Right lobe of liver (tissue), 6 donors: ENCODE results near the gene FNDC3B. TPM values are rescaled to one million over a fixed set of nuclear protein-coding genes. Genes with fewer than 3 reads are reported as not detected.

Source experiments
- ATAC-seq, 4 donors: fragments of 200-7000 bp; cut with Tn5 transposase; one replicate each; pipeline ENCODE4 v1.9.1; 2020; ENCODE audit warnings: mild to moderate bottlenecking in 4 of 4, moderate library complexity in 4 of 4
- DNase-seq, 3 donors: peaks; one replicate each; pipeline ENCODE4 v3.0.0-alpha.2; 2020
- H3K27ac ChIP-seq, 3 donors: fragments of 200-600 bp; one replicate each; pipeline ENCODE4 v1.8.0; 2022
- H3K27me3 ChIP-seq, 2 donors: fragments of 200-600 bp; one replicate each; pipeline ENCODE4 v1.8.0; 2022
- H3K36me3 ChIP-seq, 4 donors: fragments of 200-600 bp; sonication (generic) in 1 of 4; one replicate each; pipeline versions ENCODE4 v1.5.1 to v1.8.0; 2017 to 2022; ENCODE audit warnings: control low read depth in 1 of 4
- H3K4me1 ChIP-seq, 4 donors: fragments of 200-600 bp; sonication (generic) in 1 of 4; one replicate each; pipeline versions ENCODE4 v1.5.1 to v1.8.0; 2017 to 2022; ENCODE audit warnings: control low read depth in 1 of 4
- H3K4me3 ChIP-seq, 3 donors: fragments of 200-600 bp; one replicate each; pipeline ENCODE4 v1.8.0; 2022
- H3K9me3 ChIP-seq, 4 donors: fragments of 200-600 bp; sonication (generic) in 1 of 4; one replicate each; pipeline versions ENCODE4 v1.5.1 to v1.8.0; 2017 to 2022; ENCODE audit warnings: control low read depth in 1 of 4
- CTCF ChIP-seq, 4 donors: fragments of 200-600 bp in 3 of 4; fragments of 450-650 bp in 1 of 4; IDR thresholded peaks; one replicate each; pipeline versions ENCODE4 v1.5.1 to v1.8.0; 2016 to 2022; ENCODE audit warnings: antibody characterized with exemption in 4 of 4, mild to moderate bottlenecking in 2 of 4
- POLR2A ChIP-seq: fragments of 450-650 bp; IDR thresholded peaks from one replicate; pipeline ENCODE4 v1.6.1; 2017; ENCODE audit warnings: antibody characterized with exemption, mild to moderate bottlenecking
- WGBS: methylation state at CpG from one replicate; pipeline ENCODE4 v1.1.6; 2018; ENCODE audit warnings: low coverage, low lambda C conversion rate; ENCODE audit not compliant: insufficient coverage; ENCODE audit errors: missing lambda C conversion rate; 5-methylcytosine and 5-hydroxymethylcytosine counted together
- intact Hi-C, 2 donors: fragments of 100-400 bp; cut with DNase I; formaldehyde crosslinking; loops; one replicate each; pipeline versions ENCODE4 v1.11.2 to v1.14.1; 2022
- total RNA-seq, 6 experiments: library from RNA; depleted of rRNA in 2 of 6; stranded (reverse); fragments of >200 nt in 2 of 6; fragmentation: NEBNext Ultra II Directional in 3 of 6; extraction: Animal tissue kit (Norgen Biotek cat#: 25700) in 3 of 6; gene quantifications; one replicate each; pipeline versions ENCODE4 v1.1.0 to v1.2.4, GENCODE V29; 2016 to 2023
- donor health status: DM: no; HTN: yes; CAD: no.
- donor health status: DM: no; HTN: no; CAD: no.
- donor health status: DM: no; HTN: no; CAD: no.
- donor health status: DM: no; HTN: yes; CAD: no.
- donor health status: DM: no; HTN: yes; CAD: no.

FNDC3B gene
- total RNA-seq, 6 experiments from 2014 or later, result 40.2 to 184 (median 63.5) TPM

GRCh38 chr3:172202797-172203196 lies 163.4 kb downstream of the FNDC3B start:
- no peak overlapping the region for H3K4me3 ChIP-seq
- H3K36me3 ChIP-seq, result no peaks in the 10 kb centered on the region
- H3K27me3 ChIP-seq, result no peaks in the 10 kb centered on the region
- intact Hi-C loops, result no loop called here
- TF ChIP-seq CTCF (IDR thresholded peaks at IDR 0.05) (no peak), POLR2A (no peak)
- H3K27ac ChIP-seq, result peak overlapping the region in 2 of 3 donors; percentile 37 to 57
- no peak for DNase-seq
- ATAC-seq, result no peak
- peaks cover 0 to 45% (median 24%) of the 10 kb centered on the region in 4 donors for H3K4me1 ChIP-seq
- 78% methylated on average over 3 of the region's 3 CpGs for whole genome bisulfite sequencing
- no peaks in the 10 kb centered on the region for H3K9me3 ChIP-seq

GRCh38 chr3:172203522-172204258 lies 164.3 kb downstream of the FNDC3B start:
- Histone ChIP-seq H3K27me3 (no peaks in the 10 kb centered on the region), H3K4me3 (peak overlapping the region in 1 of 3 donors; percentile 6), H3K36me3 (no peaks in the 10 kb centered on the region), H3K27ac (peak overlapping the region in 2 of 3 donors; percentile 57 to 80), H3K4me1 (peaks cover 0 to 45% (median 24%) of the 10 kb centered on the region in 4 donors), H3K9me3 (no peaks in the 10 kb centered on the region)
- TF ChIP-seq CTCF (IDR thresholded peaks at IDR 0.05) (no peak), POLR2A (no peak)
- intact Hi-C loops, result no loop called here
- DNase-seq (peak; percentile 40 to 60 (median 56)), ATAC-seq (peak; percentile 74 to 95 (median 90))
- whole genome bisulfite sequencing, result 25% methylated on average over 9 of the region's 9 CpGs

GRCh38 chr3:172204716-172205115 lies 165.3 kb downstream of the FNDC3B start:
- intact Hi-C loops, result no loop called here
- peaks cover 0 to 45% (median 24%) of the 10 kb centered on the region in 4 donors for H3K4me1 ChIP-seq

GRCh38 chr3:172208586-172209332 lies 169.4 kb downstream of the FNDC3B start:
- intact Hi-C loops, result no loop called here
- Histone ChIP-seq H3K4me3 (no peak overlapping the region), H3K27me3 (no peaks in the 10 kb centered on the region), H3K36me3 (no peaks in the 10 kb centered on the region), H3K4me1 (peaks cover 0 to 26% (median 8%) of the 10 kb centered on the region in 4 donors), H3K9me3 (no peaks in the 10 kb centered on the region), H3K27ac (no peak overlapping the region)
- ATAC-seq (peak in 2 of 4 donors; percentile 3), DNase-seq (no peak)
- 90% methylated on average over 2 of the region's 20 CpGs for WGBS
- no peak for TF ChIP-seq CTCF (IDR thresholded peaks at IDR 0.05)

More at GRCh38 chr3:172204716-172205115, 165.3 kb downstream of the FNDC3B start:
- TF ChIP-seq CTCF (IDR thresholded peaks at IDR 0.05) (no peak), POLR2A (no peak)
- H3K27ac ChIP-seq, result peak overlapping the region in 1 of 3 donors; percentile 80
- H3K27me3 ChIP-seq, result no peaks in the 10 kb centered on the region
- no peaks in the 10 kb centered on the region for H3K9me3 ChIP-seq
- H3K4me3 ChIP-seq, result no peak overlapping the region
- DNase-seq (no peak), ATAC-seq (no peak)
- no peaks in the 10 kb centered on the region for H3K36me3 ChIP-seq
- WGBS, result 88% methylated on average over 5 of the region's 5 CpGs
